HG03045 (cell line): ENCODE data around the gene PTPN4.

Experiments used
- ATAC-seq: cut with Tn5 transposase; IDR thresholded peaks from one replicate; pipeline ENCODE4 v1.9.1; 2021; ENCODE audit warnings: mild to moderate bottlenecking, moderate library complexity; ENCODE audit not compliant: unreplicated experiment

PTPN4 gene

DNA sequence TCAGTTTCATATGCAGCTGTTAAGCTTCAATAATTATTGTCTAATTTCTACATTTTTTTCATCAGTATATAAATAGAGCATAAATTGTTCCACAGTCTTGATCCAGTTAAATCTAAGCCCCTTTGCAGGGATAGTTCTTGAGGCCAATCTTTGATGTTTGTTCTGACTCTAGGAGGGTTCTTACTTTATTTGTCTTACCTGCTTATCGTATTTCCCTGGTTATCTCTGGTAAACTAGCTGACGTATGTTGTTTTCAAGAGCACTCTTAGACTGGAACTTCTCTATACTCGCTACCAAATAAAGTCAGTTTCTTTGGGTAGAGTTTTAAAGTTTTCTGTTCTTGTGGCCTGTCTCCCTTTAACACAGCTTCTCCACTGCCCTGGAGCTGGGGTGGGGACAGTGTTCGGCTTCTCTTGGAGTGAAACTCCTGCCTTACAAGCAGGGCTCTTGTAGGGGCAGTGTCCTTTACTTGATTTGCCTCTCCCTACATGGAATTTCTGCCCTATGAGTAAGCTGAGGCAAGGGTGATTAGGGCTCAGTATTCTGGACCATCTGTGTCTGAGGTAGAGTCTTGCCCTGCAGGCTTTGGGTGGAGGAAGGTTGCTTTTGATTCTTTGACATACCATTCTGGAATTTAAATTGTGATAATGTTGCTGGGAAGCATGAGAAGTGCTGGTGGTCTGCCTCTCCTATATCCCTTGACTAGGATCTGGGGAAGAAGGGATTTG lies 90.3 kb downstream of the PTPN4 start:
- ATAC-seq: no peak

DNA sequence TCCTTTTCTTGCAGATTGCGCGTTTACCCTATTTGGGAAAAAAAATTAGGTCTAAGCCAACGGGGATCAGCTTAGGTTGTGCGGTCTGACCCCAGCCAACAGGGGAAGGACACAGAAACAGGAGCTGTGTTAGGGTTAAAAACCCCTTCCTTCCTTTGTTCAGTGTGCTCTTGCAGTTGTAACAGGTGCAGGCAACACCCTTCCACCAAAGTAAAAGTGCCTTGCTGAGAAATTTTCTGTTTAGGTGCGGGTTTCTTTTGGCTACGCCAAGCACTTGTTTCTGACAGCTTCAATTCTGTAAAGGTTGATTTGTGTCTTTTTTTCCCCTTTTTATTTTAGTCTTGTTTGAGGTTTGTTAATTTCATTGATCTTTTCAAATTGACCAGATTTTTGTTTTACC lies 92.5 kb downstream of the PTPN4 start:
- no peak for ATAC-seq

DNA sequence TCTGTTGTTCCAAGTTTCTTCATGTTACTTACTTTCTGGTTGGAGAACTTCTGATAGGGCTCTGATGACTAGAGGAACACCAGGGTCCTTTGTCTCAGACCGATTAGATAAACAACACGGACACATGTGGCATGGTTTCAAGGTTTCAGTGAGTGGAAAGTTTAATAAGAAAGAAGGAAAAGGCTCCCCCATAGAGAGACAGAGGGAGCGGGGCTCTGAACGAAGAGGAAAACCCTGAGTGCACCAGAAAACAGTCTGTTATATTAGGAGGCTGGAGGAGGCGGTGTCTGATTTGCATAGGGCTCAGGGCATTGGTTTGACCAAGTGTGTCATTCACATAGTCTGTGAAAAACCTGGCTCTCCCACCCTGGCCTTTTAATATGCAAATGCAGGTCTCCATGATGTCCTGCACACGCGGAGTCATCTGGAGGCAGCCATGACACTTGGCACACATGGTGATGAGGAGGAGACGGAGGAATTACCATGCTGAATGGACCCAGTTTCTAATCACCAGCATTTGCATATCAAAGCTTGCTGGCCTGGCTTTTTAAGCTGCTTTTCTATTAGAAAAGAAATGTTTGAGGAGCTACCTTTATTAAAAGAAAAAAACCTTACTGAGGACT lies 94.2 kb downstream of the PTPN4 start:
- no peak for ATAC-seq

DNA sequence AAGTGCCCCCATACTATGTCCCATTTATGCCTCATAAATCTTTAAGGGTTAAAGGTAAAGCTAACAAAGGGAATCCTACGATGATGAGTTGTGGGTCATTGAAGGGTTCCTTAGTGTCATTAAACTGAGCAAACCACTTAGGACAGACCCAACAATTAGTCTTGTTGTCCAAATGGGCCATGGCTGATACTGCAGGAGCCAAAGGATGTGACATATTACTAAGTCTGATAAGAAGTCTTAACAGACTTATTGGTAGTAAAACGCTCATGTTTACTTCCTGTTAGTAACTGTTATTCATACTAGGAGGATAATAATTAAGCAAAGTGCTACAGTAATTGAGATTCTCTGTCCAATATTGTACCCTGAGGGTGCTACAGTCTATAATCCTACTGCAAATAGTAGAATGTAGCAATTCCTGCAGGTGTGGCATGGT lies 96.8 kb downstream of the PTPN4 start:
- no peak for ATAC-seq

DNA sequence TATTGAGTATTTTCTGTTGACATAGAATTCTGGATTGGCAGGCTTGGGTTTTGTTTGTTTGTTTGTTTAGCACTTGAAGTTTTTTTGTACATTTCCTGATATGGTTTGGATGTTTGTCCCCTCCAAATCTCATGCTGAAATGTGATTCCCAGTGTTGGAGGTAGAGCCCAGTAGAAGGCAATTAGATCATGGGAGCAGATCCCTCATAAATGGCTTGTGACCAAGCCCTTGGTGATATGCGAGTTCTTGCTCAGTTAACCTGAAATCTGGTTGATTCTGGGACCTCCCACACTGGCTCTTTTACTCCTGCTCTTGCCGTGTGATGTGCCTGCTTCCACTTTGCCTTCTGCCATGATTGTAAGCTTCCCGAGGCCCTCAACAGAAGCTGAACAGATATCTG lies 98.0 kb downstream of the PTPN4 start:
- ATAC-seq: no peak

DNA sequence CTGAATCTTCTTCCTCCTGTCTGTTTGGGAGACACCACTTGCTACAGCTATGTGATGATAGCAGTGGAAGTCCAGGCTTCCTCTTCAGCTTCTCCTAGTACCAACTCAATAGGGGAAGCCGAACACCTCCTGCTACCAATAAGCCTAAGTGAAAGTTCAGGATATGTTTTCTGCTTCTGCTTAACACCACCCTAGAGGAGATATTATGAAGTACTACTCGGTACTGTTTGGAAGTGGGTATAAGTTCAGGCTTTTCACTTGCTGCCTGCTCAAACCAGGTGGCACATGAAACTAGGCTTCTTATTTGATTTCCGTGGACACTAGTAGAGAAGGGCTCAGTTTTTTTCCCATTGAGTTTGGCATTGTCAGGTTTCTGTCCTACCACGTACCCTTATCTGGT lies 99.8 kb downstream of the PTPN4 start:
- ATAC-seq: no peak

DNA sequence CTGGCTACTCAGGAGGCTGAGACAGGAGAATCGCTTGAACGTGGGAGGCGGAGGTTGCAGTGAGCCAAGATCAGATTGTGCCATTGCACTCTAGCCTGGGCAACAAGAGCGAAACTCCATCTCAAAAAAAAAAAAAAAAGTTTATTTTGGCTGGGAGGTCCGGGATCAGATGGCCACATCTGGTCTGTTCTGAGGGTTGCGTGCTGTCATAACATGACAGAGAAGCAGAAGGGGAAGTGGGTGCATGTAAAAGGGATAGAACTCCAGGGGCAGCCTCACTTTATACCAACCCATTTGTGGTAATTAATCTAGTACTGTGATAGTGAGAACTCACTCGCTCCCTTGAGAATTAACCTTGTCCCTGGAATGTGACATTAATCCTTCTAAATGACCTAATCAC lies 101.2 kb downstream of the PTPN4 start:
- no peak for ATAC-seq

DNA sequence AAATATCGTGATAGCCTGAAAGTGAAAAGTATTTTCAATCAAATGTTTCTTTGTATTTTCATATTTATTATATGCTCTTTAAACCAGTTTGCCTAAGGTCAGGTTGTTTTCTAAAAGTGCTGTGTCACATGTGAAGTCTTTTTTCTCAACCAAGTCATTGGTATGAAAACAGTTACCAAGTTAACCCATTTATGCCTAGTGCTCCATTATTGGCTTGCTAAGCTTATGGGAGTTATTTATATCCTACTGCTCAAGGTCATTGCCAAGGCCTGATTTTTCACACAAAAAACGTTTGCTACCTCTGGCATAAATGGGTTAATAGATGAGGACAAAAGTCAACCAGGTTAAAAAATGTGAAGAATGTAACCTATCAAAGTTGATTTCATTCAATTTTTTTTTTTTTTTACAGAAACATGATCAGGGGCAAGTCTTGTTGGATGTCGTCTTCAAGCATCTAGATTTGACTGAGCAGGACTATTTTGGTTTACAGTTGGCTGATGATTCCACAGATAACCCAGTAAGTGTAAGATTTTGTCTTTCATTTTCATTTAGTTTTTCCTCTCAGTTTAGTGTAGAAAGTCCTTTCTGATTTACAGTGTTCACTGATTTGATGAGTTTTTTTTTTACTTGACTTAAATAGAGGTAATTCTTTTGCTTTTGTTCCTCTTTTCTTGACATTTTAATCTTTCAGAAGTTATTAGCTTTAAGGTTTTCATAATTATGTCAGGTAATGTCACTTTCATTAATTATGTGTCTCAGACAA lies 102.6 kb downstream of the PTPN4 start:
- peak; percentile 70 for ATAC-seq

DNA sequence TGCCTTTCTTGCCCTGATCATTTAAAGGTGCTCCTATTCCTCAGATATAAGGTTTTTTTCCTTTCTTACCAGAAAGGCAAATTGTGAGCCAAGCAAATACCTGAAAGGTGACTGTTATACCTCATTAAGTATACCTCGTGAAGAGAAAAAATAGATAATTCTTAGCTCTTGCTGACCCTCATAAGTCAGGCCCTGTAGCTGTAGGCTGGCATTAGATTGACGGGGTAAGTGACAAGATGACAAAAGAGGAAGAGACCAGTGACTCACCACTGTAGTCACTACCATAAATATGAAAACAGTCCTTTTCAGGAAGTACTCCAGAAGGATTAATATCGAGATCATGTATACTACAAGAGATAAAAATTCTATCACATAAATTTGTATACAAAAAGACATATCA lies 104.6 kb downstream of the PTPN4 start:
- ATAC-seq: no peak

DNA sequence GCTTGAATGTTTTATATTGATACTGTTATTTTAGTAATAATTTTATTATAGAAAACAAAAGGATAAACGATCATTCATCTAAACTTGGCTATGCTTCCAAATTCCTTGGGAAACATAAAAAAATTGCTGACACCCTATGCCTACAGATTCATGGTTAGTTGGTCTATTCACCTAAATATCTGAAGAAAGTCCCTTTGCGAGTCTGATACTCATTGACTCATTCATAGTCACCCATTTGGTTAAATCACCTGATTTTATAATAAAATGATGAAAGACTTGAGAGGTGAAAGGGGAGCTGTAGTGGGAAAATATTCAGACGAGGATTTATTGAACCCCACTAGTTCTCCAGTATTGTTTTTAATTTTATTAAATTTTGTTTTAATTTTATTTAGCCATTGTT lies 112.0 kb downstream of the PTPN4 start:
- ATAC-seq: no peak

DNA sequence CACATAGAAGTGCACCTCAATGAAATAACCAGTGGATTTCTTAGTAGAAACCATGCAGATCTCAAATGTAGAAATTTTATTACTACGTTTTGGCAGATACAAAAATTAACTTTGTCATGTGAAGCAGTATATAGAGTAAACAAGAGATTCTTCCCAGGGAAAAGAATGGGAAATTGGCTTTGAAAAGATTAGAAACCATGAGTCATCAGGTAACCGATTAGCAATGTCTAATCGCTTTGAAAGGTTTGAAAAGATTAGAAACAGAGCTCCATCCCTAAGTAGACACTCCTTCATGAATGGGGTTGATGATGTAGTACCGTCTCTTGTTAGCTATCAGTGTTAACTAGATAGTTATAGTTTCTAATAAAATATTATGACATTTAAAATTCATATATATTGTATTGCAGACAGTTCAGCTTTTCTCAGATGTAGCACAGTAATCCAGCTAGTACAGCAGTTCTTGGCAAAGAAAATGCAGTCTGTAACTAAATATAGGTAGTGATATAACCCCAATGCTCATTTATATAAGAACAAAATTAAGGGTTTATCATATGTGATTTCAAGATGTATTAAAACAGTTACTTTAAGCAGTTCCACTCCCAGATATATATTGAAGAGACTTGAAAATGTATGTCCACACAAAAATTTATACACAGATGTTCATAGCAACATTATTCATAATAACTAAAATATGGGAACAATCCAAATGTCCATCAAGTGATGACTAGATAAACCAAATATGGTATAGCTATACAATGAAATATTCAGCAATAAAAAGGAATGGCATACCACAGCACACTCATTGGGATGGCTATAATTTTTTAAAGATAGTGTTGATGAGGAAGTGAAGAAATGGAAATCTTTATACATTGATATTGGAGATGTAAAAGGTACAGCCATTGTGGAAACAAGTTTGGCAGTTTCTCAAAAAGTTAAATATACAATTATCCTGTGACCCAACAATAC lies 113.9 kb downstream of the PTPN4 start:
- ATAC-seq: no peak

DNA sequence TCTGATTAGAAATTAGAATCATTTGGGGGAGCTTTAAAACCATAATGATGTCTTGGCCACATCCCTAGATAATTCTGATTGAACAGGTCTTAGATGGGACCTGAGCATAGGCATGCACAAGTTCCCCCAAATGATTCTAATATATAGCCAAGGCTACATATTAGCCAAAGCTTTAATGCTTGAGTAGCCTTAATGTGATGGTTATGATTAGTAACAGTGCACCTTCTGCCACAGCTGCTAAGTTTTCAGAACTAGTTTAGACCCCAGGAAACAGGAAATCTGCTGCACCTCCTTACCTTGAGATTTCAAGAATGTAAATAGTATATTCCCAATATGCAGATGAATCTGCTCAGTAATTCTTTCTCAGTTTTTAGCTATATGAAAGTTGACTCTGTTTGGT lies 119.8 kb downstream of the PTPN4 start:
- ATAC-seq: no peak

DNA sequence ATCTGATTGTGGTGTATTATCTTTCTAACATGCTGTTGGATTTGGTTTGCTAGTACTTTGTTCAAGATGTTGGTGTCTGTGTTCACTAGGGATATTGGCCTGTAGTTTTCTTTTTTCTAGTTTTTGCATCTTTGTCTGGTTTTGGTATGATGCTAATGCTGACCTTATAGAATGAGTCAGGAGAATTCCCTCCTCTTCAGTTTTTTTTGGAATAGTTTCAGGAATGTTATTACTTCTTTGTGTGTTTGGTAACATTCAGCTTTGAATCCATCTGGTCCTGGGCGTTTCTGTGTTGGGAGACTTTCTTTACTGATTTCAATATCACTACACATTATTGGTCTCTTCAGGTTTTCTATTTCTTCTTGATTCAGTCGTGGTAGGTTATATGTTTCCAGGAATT lies 129.0 kb downstream of the PTPN4 start:
- no peak for ATAC-seq

DNA sequence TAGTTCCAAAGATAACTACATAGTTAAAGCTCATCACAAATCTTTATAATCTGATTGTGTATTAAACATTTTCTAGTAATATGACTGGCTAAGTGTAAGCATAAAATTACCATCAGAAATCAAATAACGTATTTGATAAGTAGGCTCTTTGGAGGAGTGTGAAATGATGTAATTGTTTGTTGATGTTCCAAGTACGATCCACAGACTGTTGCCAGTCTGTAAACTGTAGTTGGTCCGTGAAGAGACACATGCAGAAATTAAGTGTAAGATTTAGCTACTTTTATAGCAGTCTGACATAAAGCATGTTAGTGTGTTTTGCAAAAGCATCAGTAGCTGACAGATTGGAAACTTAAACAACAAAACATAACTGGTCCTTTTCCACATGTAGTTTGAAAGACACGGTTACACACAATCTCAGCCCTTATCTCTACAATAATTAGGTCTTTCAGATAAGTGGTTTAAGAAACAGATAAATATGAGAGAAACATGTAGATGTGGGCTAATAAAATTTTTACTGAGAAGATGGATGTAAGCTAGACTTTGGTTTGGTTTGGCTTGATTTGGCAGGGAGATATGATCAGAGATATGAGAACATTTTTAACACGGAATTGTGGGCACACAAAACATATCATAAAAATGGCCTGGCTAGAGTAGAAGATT lies 138.1 kb downstream of the PTPN4 start:
- ATAC-seq: no peak

DNA sequence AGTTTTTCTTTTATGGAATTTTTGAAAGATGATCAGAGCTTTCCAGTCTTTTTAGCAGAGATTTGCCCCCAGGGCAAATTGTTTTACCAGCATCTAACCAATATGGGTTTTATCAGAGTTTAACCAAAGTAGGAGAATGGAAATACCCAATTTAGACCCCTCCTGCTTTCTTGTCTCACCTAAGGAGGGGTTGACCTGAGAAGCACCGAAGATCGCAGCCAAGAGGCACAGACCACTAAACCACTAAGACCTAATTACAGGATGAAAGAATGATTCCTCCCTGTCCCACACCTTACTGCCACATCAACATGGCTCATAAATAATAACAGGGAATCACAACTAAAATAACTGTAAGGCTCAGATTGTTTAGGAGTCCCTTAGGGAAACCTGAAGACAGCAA lies 141.3 kb downstream of the PTPN4 start:
- no peak for ATAC-seq

DNA sequence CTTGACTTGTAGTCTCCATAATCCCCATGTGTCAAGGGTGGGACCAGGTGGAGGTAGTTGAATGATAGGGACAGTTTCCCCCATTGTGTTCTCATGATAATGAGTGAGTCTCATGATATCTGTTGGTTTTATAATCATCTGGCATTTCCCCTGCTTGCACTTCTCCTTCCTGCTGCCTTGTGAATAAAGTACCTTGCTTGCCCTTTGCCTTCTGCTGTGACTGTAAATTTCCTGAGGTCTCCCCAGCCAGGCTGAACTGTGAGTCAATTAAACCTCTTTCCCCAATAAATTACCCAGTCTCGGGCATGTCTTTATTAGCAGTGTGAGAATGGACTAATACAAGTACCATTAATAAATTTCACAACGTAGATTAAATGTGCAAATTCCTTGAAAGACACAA lies 150.8 kb downstream of the PTPN4 start:
- ATAC-seq: no peak

DNA sequence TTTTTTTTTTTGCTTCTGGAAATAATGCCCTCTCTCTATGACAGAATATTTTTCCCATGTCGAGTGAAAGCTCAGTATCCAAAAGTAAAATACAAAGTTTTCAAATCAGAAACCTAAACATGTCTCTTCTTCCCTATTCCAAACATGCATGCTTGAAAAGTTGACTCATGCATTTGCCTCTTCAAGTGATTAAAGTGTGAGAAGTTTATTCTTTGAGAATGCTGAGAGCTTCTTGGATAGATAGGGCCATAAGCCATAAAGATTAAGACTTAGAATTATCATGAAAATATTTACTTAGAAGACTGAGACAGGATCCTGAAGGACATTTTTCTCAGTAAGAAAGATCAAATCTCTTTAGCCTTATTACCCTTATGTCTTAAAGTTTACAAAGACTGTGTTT lies 154.5 kb downstream of the PTPN4 start:
- no peak for ATAC-seq

DNA sequence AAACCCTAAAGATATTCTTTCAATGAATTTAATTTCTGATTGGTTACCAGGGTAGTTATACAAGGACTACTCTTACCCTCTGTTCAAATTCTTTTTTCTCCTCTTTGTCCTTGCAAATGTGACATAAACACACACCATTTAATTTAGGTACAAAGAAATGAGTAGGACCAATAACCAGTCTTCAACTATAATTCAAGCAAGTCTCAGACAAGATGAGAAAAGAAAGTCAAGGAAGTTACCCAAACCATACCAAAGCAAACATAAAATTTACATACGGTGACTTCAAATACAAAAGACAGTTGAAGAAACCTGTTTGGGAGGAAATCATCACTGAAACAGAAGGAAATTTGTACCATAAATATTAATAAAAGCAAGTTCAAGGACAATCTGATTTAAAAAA lies 162.1 kb downstream of the PTPN4 start:
- ATAC-seq: no peak

DNA sequence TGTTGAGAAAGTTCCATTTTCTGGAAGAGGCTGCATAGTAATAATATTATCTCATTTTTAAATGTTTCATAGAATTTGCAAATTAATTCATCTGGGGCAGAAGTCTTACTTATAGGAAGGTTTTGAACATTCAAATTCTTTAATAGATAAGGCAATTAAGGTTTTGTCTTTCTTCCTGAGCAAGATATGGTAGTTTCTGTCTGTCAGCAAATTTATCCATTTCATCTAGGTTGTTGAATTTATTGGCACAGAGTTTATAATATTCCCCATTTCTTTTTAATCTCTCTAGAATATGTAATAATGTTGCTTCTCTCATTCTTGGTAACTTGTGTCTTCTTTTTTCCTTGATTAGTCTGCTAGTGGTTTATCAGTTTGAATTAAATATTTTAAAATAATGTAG lies 163.0 kb downstream of the PTPN4 start:
- ATAC-seq: no peak

DNA sequence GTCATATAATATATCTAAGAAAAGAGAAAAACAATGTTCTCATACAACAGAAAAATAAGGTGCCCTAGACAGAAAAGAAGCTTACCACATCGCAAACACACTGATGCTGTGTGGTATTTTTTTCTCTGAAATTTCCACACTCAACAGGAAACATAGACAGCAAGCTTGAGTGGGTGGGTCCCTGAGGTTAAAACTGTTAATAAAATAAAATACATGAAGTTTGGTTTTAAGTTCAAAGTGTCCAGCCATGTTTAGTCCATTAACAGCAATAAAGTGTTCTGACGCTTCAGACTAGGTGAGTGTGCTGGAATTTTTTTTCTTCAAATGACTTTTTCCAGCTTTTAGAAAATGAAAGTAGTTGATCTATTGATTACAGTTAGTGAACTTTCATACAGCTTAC lies 169.8 kb downstream of the PTPN4 start:
- no peak for ATAC-seq

DNA sequence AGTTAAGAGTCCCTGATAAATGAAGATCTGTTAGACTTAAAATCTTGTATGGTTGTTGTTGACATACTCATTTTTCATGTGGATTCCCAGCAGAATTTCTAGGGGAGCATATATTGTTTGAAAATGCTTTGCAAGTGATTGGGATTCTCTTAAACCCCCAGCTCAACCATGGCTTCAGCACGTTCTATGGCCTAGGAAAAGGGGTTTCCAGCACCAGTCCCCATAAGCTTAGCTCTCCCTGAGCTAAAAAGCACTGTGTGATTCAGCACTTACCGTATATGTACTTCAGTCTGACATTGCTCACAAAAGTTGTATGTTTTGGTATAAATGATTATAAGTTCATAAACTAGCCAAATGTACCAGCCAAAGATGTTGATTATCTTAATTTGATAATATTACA lies 173.1 kb downstream of the PTPN4 start:
- no peak for ATAC-seq
